OCI-LY1 (cell line): ENCODE measurements around the gene CLASP2.
"Not testable (repeated sequence)": the region's sequence is repeated elsewhere in the genome, so short reads cannot be mapped to it uniquely, and the experiment has no call there.

Experiments used
- H2AFZ ChIP-seq: fragments of 200-600 bp; sonication (generic), shearing (Covaris generic); 2 replicates; pipeline ENCODE4 v1.6.0; 2014; ENCODE audit warnings: antibody characterized with exemption, mild to moderate bottlenecking, low read length
- H3F3A ChIP-seq: fragments of 200-600 bp; sonication (generic), shearing (Covaris generic); 2 replicates; pipeline ENCODE4 v1.6.0; 2014; ENCODE audit warnings: mild to moderate bottlenecking, antibody characterized with exemption, low read length, moderate library complexity; ENCODE audit not compliant: insufficient read depth
- H3K27ac ChIP-seq: fragments of 200-600 bp; sonication (generic); 2 replicates; pipeline ENCODE4 v1.5.1; 2014; ENCODE audit warnings: low read length, mixed run types, mild to moderate bottlenecking, low read depth; ENCODE audit not compliant: poor library complexity, severe bottlenecking
- H3K27me3 ChIP-seq: fragments of 200-600 bp; sonication (generic); 2 replicates; pipeline ENCODE4 v1.6.0; 2014; ENCODE audit warnings: antibody characterized with exemption, mild to moderate bottlenecking, low read length, moderate library complexity; ENCODE audit not compliant: insufficient read depth
- H3K36me3 ChIP-seq: fragments of 200-600 bp; sonication (generic); 2 replicates; pipeline ENCODE4 v1.6.1; 2014; ENCODE audit warnings: mild to moderate bottlenecking, antibody characterized with exemption, low read length, moderate library complexity, mixed read lengths; ENCODE audit not compliant: insufficient read depth
- H3K4me1 ChIP-seq: fragments of 200-600 bp; sonication (generic); 2 replicates; pipeline ENCODE4 v1.5.1; 2014; ENCODE audit warnings: mild to moderate bottlenecking, low read length, moderate library complexity; ENCODE audit not compliant: insufficient read depth, severe bottlenecking
- H3K4me2 ChIP-seq: fragments of 200-600 bp; sonication (generic), shearing (Covaris generic); 2 replicates; pipeline ENCODE4 v1.6.1; 2014; ENCODE audit warnings: low read length
- H3K4me3 ChIP-seq: fragments of 200-600 bp; sonication (generic); 2 replicates; pipeline ENCODE4 v1.5.1; 2014; ENCODE audit warnings: low read length, low read depth, mild to moderate bottlenecking, mixed read lengths; ENCODE audit not compliant: poor library complexity, severe bottlenecking
- H3K79me2 ChIP-seq: fragments of 200-600 bp; shearing (Covaris generic); 2 replicates; pipeline ENCODE4 v1.6.1; 2016; ENCODE audit warnings: mixed run types, low read length, mixed read lengths; ENCODE audit not compliant: insufficient read depth
- H3K9ac ChIP-seq: fragments of 200-600 bp; sonication (generic), shearing (Covaris generic); 2 replicates; pipeline ENCODE4 v1.6.1; 2014; ENCODE audit warnings: mild to moderate bottlenecking, low read length, mixed read lengths
- H3K9me2 ChIP-seq: fragments of 200-600 bp; sonication (generic), shearing (Covaris generic); 2 replicates; pipeline ENCODE4 v1.6.1; 2014; ENCODE audit warnings: low read depth, mild to moderate bottlenecking, low read length, mixed read lengths
- H3K9me3 ChIP-seq: fragments of 200-600 bp; shearing (Covaris generic); 2 replicates; pipeline ENCODE4 v1.6.1; 2014; ENCODE audit warnings: low read length, mixed read lengths
- H4K20me1 ChIP-seq: fragments of 200-600 bp; sonication (generic), shearing (Covaris generic); 2 replicates; pipeline ENCODE4 v1.6.0; 2016; ENCODE audit warnings: mild to moderate bottlenecking, low read length; ENCODE audit not compliant: insufficient read depth
- EZH2 ChIP-seq: fragments of 200-600 bp; sonication (generic), shearing (Covaris generic); IDR thresholded peaks from 2 replicates; pipeline ENCODE4 v1.8.0; 2017; ENCODE audit warnings: borderline replicate concordance, mixed run types, mild to moderate bottlenecking, antibody characterized with exemption, low read length, moderate library complexity, mixed read lengths
- TF ChIP-seq, protein P1 (sequence below): fragments of 200-600 bp; sonication (generic), shearing (Covaris generic); IDR thresholded peaks from 2 replicates; pipeline ENCODE4 v1.5.1; 2017; ENCODE audit warnings: mild to moderate bottlenecking, antibody characterized with exemption, low read length, moderate library complexity, mixed read lengths

The CLASP2 gene

DNA sequence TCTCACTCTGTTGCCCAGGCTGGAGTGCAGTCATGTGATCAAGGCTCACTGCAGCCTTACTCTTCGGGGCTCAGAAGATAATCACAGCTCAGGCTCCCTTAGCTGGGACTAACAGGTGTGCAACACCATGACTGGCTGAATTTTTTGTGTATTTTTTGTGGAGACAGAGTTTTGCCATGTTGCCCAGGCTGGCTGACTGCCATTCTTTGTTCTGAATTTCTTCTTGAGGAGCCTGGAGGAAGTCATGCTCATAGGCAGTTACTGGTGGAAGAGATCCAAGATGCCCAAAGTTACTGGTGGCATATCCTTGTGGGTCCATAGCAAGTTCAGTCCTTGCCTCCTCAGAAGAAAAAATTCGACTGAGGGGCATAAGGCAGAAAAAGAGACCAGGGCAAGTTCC is 261.3 kb downstream of the CLASP2 start:
- Histone ChIP-seq H3K27me3 (no peaks in the 10 kb centered on the region), H3K4me3 (no peak overlapping the region), H3K9me3 (no peaks in the 10 kb centered on the region; the same call in 1 of the 2 replicates), H3K9ac (no peak overlapping the region), H4K20me1 (no peaks in the 10 kb centered on the region), H3K79me2 (no peaks in the 10 kb centered on the region), H3K4me1 (no peaks in the 10 kb centered on the region), H3K4me2 (no peak overlapping the region), H3K9me2 (no peaks in the 10 kb centered on the region), H3K36me3 (no peaks in the 10 kb centered on the region), H3F3A (no peaks in the 10 kb centered on the region), H2AFZ (no peak overlapping the region), H3K27ac (no peak overlapping the region)
- TF ChIP-seq, protein P1, sequence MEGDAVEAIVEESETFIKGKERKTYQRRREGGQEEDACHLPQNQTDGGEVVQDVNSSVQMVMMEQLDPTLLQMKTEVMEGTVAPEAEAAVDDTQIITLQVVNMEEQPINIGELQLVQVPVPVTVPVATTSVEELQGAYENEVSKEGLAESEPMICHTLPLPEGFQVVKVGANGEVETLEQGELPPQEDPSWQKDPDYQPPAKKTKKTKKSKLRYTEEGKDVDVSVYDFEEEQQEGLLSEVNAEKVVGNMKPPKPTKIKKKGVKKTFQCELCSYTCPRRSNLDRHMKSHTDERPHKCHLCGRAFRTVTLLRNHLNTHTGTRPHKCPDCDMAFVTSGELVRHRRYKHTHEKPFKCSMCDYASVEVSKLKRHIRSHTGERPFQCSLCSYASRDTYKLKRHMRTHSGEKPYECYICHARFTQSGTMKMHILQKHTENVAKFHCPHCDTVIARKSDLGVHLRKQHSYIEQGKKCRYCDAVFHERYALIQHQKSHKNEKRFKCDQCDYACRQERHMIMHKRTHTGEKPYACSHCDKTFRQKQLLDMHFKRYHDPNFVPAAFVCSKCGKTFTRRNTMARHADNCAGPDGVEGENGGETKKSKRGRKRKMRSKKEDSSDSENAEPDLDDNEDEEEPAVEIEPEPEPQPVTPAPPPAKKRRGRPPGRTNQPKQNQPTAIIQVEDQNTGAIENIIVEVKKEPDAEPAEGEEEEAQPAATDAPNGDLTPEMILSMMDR: no peak
- no peak for TF ChIP-seq EZH2

DNA sequence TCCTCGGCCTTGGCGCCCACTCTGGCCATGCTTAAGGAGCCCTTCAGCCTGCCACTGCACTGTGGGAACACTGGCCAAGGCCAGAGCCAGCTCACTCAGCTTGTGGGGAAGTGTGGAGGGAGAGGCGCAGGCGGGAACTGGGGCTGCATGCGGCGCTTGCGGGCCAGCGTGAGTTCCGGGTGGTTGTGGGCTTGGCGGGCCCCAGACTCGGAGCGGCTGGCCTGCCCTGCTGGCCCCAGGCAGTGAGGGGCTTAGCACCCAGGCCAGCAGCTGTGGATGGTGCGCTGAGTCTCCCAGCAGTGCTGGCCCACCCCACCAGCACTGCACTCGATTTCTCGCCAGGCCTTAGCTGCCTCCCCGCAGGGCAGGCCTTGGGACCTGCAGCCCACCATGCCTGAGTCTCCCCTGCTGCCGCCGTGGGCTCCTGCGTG is 264.7 kb downstream of the CLASP2 start:
- Histone ChIP-seq H2AFZ (no peak overlapping the region), H3K9me3 (no peaks in the 10 kb centered on the region; the same call in 1 of the 2 replicates), H3K4me3 (no peak overlapping the region), H3K9me2 (no peaks in the 10 kb centered on the region), H3K36me3 (no peaks in the 10 kb centered on the region), H3K27ac (no peak overlapping the region), H3K27me3 (no peaks in the 10 kb centered on the region), H3K4me1 (no peaks in the 10 kb centered on the region), H4K20me1 (no peaks in the 10 kb centered on the region), H3F3A (no peaks in the 10 kb centered on the region), H3K79me2 (no peaks in the 10 kb centered on the region), H3K4me2 (no peak overlapping the region), H3K9ac (no peak overlapping the region)
- TF ChIP-seq, protein P1: no peak
- TF ChIP-seq EZH2: no peak

DNA sequence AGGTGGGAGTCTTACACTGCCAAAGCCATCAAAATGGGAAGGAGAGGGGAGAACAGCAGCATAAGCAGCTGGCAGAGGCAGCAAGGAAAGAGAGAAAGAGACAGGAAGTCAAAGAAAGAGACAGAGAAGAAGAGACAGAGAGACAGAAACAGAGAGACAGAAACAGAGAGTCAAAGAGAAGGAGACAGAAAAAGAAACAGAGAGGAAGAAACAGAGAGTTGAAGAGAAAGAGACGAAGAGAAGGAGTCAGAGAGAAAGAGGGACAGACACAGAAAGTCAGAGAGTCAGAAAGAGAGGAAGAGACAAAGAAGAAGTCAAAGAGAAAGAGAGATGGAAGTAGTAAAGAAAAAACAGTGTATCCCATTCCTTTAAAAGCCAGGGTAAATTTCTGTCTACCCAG is 266.1 kb downstream of the CLASP2 start:
- H3K79me2 ChIP-seq, H3K27me3 ChIP-seq, H3K9me3 ChIP-seq, H2AFZ ChIP-seq, H3K4me2 ChIP-seq, H3K36me3 ChIP-seq, H3K9ac ChIP-seq, H3K4me1 ChIP-seq, H3F3A ChIP-seq, H3K9me2 ChIP-seq, H3K4me3 ChIP-seq, H4K20me1 ChIP-seq, H3K27ac ChIP-seq: not testable (repeated sequence)

DNA sequence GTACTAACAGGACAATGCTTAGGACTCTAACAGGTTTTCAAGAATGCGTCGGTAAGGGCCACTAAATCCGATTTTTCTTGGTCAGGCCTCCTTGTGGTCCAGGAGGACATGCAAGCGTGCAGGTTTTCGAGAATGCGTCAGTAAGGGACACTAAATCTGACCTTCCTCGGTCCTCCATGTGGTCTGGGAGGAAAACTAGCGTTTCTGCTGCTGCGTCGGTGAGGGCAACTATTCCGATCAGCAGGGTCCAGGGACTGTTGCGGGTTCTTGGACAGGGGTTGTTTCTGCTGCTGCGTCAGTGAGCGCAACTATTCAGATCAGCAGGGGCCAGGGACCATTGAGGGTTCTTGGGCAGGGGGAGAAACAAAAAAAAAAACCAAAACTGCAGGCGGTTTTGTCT is 270.1 kb downstream of the CLASP2 start:
- Histone ChIP-seq H3K9ac (no peak overlapping the region), H3K9me2 (no peaks in the 10 kb centered on the region), H3K27me3 (no peaks in the 10 kb centered on the region), H3K4me2 (no peak overlapping the region), H3K4me3 (no peak overlapping the region), H4K20me1 (no peaks in the 10 kb centered on the region), H2AFZ (no peak overlapping the region), H3K27ac (no peak overlapping the region), H3K79me2 (no peaks in the 10 kb centered on the region), H3K36me3 (no peaks in the 10 kb centered on the region), H3K4me1 (no peaks in the 10 kb centered on the region), H3F3A (no peaks in the 10 kb centered on the region), H3K9me3 (no peaks in the 10 kb centered on the region)
- TF ChIP-seq, protein P1: no peak
- no peak for TF ChIP-seq EZH2

DNA sequence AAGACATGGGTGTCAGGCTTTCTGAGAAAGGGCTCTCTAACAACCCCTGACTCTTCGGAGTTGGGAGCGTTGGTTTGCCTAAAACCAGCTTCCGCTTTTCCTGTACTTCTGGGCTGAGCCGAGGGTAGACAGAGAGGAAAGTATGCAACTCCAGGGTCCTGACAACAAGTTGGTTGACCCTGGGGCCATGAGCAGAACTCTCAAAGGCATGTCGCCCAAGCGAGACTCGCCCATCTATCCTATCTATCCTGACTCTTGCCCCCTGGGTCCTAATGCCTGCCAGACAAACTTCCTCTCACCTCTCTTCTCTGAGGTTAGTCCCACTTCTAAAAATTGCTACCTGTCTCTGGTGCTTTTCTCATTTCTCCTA is 270.8 kb downstream of the CLASP2 start:
- H3K4me1 ChIP-seq, H3K27ac ChIP-seq, H3K9me3 ChIP-seq, H3K9ac ChIP-seq, H3K4me3 ChIP-seq, H3K79me2 ChIP-seq, H3K27me3 ChIP-seq, H3K9me2 ChIP-seq, H3K36me3 ChIP-seq, H4K20me1 ChIP-seq, H3K4me2 ChIP-seq, H3F3A ChIP-seq, H2AFZ ChIP-seq: not testable (repeated sequence)
